HG02885 (cell line): ENCODE results near the gene PROX1.

ENCODE experiments used
- ATAC-seq: cut with Tn5 transposase; IDR thresholded peaks from one replicate; pipeline ENCODE4 v1.9.1; 2021; ENCODE audit warnings: mild to moderate bottlenecking; ENCODE audit not compliant: unreplicated experiment, poor library complexity

PROX1 gene

DNA sequence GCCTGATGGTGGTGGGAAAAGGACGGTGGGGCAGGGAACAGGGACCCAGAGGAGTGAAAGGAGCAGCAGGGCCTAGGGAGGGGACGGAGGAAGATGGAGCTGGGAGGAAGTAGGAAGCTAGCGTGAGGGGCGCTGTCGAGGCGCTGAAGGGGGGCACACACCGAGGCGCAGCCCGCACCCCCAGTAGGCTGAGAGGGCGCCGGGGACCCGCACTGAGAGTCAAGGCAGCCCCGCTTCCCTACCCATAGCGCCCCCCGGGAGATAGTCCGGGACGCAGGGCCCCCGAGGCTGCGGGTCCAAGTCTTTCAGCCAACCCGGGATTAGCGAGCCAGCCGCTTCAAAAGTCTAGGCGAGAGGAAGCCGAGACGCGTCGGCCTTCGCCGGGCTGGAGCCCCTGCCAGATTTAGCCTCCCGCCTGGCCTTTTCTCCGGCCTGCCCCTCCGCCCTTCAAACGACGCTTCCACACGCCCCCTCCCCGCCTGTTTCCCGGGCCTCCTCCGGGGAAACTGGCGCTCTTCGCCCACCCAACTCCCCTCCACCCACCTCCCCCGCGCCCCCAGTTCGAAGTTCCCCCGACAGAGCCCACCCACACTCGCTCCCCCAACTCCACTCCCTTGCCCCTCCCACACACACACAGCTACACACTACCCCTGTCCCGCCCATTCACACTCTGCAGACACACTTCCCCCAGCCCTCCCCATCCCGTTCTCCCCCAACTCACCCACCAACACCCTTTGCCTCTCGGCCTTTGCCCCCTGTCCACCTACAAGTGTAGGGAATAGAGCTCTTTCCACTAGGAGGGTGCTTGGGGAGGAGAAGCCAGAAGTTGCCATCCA, 7.8 kb upstream of the PROX1 start:
- ATAC-seq: no peak

DNA sequence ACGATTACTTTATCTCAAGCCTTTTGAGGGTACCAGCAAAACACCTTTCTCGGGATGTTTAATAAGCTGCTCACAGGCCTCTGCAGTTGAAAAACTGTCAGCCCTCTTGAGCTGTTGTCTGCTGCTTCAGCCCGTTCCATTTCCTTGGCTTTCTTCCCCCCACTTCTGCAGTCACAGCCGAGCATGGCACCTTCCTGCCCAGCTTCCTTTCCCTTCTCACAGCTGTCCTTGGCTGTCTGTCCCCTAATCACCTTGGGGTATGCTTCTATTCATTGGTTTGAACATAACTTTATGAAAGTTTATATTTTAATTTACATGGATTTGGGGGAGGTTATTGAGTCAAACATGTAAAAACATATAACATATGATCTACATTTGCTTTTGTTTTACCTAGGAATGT, 6.9 kb upstream of the PROX1 start:
- ATAC-seq: no peak

DNA sequence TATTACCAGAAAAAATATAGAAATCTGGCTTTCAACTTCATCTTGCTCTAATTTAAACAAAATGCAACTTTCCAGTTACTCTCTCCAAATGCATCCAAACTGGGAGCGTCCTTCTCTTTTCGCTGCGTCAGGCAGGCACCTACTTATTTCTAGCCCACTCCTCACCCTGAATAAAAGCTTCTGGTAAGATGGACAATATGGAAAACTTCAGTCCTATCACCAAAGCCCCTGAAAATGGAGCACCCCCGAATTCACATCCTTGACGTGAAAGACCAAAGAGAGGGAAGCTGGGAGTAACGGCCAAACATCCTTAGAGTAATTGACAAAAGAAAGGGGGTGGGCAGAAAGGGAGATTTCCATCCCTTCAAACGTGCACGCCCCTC, 5.5 kb upstream of the PROX1 start:
- ATAC-seq: no peak

DNA sequence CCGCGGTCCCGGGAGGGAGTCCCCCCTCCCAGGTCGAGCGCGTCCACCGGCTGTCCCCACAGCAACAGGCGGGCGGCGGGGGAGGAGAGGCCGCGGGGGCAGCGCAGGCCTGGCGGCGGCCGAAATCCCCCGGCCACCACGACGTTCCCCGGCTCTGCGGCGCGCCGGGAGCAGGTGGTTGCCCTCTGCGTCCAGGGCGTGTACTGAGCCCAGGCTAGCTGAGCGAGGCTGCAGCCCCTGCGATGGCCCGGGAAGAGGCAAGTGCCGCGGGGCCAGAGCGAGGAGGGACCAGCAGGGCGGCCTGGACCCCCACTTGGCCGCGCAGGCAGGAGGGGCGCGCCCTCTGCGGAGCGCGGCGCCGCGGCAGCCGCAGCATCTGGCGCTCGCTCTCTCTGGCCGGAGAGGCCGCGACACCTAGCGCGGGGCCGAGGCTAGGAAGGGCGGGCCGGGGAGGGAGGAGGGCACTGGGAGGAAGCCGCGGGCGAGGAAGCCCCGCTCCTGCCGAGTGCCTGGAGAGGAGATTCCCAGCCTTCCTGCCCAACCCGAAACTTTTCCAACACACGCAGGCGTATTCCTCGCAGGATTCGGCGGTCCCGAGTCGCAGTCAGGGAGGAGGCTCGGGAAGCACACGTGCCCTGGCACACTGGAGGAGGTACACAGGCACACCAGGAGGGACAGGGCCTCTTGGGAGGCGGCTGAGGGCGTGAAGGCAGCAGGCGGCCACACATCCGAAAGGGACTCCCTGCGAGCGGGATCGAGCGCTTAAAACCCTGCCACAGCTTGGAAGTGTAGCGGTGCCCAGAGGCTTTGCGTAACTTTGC, 4.9 kb upstream of the PROX1 start:
- no peak for ATAC-seq

DNA sequence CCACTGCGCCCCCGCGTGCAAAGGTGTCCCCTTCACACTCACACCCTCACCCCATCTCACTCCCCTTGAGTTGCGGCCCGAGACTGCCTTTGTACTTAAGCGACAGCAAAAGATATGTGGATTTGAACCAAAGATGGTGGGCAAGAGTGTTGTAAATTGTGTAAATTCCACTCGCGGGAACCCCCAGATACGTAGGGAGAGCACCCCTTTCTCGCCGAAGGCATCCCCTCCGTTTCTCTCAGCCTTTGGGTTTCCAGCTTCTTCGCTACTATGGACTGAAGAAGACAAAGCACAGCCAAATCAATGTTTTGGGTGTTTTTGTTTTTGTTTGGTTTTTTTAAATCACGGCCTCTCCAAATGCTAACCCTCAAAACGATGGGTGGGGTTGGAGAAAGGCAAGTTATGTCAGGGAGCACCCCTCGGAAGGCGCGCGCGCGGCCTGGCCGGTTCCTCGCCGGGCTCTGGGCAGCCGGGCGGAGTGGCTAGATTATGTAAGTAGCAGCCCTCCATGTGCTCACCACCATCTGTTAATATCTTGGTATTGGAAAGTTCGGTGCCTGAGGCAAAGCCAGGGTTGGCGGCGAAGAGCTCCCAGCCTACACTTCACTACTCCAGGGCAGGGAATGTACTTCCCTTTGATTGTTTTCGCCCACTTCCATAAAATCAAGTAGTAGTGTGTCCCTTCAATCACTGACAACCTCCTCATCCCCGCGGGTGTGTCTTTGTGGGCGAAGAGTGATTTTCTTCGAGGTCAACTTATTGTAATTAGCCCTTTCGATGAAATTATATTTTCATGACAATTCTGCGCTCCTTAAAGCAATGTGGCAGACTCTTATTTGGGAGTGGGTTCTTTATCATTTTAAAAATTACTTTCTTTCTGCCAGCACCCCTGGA, 4.0 kb upstream of the PROX1 start:
- ATAC-seq: no peak

DNA sequence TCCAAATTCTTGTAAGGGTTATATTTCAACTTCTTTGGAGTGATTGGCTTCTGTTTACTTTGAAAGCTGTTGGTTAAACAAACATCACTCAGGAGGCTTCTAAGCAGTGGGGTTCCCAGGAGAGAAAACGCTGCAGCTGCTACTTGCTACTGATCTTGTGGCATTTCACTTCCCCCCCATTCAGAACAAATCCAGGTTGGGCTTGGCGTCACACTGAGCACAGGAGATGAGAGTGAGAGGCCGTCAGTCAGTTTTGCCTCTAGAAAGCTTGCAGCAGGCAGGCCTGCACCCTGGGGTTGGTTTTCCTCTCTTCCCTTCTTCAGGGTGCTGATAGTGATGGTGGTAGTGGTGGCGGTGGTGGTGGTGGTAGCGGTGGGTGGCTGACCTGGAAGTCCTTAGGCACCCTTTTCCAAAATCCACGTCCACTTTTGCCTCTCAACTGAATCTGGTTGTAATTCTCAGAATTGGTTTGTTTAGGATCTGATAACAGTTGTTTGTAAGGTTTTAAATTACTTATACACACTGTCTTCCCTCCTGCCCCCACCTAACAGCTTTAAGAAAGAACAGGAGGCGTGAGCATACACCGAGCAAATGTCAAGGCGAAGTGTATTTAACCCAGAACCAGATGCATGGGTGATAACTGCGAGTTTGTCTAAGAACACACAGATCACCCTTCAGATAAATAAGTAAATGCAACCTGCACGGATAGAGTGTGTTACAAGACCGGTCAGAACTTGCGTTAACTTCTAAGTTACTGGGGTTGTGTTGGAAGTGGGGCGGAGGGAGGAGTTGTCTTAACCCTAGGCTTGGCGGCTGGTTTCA, 3.2 kb upstream of the PROX1 start:
- ATAC-seq: no peak

DNA sequence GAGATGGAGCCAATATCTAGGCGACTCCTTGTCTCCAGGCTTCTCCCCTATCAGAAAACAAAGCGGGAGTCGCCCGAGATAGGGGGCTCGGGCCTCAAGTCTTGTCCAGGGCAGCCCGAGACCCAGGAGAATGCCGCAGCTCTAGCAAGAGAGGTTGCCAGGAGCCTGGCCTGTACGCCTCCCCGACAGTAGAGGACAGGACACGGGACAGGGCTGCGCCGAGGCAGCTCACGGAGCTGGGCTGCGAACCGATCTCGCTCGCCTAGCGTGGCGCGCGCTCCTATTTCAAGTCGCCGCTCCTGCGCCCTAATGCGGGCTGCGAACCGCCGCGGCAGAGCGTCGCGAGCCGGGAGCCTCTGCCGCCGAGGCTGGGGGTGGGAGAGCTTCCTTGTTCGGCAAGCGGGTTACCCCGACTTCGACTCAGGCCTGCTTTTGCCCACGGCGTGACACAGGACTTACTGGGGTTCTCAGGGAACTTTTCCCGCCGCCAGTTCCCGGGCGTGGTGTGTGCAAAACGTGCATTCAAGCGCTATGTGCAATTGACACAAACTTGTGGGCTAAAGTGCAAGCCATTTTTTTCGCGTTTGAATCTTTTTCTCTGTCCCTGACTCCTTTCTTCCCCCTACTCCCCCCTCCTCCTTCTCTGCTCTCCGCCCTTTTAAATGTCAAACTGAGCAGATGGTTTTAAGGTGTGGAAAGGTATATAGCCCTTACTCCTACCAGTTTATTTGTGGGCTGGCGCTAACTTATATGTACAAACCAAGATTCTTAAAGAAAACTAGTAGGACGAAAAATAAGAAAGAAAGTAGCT, 2.4 kb upstream of the PROX1 start:
- ATAC-seq: no peak

DNA sequence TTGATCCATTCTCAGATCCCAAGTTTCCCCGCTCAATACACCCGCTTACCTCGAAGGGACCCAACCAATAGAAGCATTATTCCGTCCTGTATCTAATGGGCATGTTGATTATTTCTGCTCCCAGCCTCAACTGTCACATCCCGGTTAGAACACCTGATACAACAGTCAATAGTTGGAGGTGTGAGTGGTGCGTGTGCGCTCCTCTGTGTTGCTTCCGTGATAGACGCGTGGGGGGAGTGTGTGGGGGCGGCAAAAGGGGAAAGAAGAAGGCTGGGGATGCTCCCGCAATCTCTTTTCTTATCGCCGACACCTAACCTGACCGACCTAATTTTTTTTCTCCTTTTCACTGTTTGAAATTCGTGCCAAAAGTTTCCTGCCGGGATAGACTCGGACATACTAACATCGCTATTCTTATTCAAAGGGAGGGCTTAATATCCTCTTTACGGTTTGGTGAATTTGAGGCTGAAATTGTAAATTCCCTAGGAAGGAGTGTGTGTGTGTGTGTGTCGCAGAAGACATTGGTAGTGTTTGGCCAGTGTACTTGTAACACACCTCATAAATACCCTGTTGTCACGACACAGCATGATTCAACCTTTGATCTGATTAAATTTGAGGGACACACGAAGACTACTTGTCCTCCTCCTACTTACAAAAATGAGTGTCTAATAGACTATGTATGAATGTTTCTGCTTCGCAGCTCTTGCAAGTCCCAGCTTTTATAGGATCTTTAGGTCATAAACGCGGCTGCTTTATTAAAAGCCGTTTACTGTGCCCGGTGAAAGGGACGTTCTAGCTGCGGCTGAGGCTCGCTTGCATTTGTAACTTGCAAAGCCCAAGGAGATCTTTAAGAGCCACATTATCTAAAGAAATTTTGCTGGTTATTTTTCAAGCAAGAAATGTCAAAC, 1.5 kb upstream of the PROX1 start:
- no peak for ATAC-seq

DNA sequence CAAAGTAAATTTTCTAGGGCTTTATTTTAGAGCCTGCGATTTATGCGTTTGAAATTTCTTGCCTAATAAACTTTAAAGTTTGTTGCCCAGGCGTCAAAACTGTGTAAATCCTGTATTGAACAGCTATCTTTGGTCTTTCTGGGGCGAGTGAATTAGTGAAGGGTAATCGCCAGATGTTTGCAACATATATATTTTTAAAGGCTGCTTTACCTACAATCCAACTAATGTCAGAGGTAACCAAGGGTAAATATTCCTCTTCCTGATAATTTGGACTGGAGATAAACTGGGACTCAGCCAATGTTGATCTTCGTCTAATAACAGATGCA, 885 bp upstream of the PROX1 start:
- ATAC-seq: no peak

DNA sequence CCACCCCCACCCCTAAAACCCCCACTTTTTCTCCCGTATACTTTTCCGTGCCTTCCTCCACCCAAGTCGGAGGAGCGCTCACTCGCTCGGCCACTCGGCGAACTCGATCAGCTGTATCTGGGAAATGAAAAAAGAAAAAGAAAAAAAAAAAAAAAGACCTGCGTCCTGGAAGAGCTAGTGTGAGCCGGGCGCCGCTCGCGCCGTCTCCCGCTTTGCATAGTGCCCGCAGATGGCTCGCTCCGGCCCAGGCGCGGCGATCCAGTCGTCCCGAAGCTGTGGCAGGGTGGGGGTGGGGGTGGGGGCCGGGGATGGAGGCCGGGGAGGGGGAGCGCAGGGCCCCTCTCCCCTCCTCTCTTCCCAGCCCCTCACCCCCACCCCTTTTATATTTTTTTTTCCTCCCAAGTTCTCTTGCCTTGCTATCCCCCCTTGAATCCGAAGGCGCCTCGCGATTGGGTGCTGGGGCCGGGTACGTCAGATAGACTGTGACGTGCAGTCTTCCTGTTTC, 299 bp upstream of the PROX1 start:
- ATAC-seq: peak; percentile 88

DNA sequence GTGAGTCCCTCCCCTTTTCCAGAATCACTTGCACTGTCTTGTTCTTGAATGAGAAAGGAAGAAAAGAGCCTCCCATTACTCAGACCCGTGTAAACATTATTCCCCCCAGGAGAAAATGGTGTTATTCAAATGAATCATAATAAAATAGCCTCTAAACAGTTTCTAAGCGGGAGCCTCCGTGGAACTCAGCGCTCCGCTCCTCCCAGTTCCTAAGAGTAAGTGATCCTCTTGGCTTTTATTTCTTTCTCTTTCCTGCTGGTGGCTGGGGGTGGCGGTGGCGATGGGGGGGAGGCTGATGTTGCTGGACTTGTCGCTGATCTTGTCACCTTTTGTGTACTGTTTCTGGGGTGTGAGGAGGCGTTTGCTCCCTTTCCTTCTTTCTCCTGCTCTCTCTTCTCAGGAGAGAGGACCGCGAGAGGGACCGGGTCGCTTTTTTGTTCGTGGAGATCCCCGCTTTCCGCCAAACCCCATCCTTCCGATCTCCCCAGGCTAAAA, 781 bp downstream of the PROX1 start:
- no peak for ATAC-seq

DNA sequence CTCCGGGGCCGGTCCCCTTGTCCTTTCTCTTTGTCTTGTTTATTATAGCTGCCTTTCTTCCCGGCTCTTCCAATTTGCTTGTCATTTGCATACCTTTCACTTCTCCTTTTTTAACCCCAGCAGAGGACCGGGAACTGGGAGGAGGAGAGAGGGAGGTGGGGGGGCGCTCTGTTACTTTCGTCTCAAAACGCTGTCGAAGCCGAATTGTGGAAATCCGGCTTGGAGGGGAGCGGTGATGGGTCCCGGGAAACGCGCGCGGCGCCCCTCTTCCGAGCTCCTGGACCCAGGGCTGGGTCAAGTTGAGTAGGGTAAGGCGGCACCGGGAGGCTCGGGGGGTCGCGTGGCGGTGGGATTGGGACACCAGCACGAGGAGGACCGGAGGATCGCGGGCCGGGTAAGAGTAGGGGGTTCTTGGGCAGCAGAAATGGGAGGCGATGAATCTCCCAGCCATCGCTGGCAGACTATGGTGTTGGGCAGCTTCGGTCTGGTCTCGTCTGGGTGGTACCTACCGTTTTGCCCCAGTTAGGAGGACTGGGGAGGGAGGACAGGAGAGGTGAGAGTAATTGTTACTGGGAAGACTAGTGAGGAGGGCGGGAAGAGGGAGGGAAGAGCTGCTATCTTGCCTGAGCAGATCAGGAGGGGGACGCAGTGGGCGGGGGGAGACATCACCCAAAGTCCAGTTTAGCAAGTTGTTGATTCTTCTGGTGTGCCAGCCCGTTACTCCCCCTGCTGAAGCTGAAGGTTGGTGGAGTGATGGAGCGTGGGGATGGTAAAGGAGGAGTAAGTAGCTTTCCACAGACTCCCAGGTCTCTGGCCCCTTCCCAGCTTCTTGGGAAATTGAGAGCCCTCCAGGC, 1.5 kb downstream of the PROX1 start:
- ATAC-seq: no peak

DNA sequence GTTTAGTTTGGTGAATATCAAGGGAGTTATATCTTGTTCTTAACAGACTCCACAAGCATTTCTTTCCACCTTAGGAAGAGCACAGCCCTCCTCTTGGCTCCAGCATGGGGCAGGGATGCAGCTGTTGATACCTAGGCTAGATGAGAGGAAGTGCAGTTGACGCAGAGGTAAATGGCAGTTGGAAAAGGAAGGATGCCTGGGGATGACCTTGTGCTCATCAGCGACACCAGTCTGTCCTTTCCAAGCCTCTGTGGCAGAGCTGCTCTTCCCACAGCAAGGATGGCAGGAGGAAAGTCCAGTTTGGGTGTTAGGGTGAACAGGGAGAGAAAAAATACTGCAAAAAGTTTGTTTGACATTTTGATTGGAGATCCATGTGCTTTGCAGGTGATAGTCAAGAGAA, 6.2 kb downstream of the PROX1 start:
- no peak for ATAC-seq

DNA sequence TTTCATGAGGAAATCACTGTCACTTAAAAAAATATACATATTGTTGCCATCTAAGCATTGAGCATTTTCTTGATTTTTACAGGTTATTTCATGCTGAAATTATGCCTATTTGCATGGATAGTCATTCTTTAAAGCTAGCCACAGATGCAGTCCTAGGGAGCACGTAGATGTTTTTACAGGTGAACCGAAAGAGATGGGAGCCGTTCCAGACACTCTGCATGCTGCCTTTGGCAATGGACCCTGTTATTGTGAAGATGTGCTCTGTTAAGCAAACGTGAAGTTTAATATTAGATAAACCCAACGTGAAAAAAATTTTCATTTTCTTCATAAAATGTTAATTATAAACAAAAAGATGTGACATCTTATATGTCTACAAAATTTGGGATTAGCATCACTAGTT, 7.1 kb downstream of the PROX1 start:
- ATAC-seq: no peak

DNA sequence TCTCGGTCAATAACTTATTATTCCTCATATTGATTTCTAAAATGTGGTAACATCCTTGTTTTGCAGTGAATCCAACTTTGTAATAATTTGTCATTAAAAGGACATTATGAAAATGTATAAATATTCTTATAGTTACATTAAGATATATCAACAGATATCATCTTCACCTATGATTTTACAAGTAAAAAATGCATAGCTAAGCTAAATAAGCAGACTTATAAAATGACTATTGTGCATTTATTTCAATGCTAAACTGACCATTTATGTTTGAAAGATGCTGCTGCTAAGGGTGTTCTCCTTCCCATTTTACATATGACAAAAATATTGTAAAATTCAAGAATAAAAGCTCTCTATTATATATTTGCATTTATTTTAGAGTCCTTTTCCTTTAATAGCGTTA, 7.8 kb downstream of the PROX1 start:
- no peak for ATAC-seq

DNA sequence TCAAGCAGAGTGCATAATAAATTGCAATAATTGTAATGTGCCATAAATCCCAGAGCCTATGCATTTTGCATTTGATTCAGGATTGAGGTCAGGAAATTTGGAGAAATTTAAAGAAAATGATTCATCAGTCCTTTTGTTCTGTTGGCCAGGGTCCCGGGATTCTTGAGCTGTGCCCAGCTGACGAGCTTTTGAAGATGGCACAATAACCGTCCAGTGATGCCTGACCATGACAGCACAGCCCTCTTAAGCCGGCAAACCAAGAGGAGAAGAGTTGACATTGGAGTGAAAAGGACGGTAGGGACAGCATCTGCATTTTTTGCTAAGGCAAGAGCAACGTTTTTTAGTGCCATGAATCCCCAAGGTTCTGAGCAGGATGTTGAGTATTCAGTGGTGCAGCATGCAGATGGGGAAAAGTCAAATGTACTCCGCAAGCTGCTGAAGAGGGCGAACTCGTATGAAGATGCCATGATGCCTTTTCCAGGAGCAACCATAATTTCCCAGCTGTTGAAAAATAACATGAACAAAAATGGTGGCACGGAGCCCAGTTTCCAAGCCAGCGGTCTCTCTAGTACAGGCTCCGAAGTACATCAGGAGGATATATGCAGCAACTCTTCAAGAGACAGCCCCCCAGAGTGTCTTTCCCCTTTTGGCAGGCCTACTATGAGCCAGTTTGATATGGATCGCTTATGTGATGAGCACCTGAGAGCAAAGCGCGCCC, 8.7 kb downstream of the PROX1 start:
- no peak for ATAC-seq
